Germinal center (tissue), 1 donor: ENCODE measurements around the gene ZNF273.
"Not testable (repeated sequence)": the region's sequence is repeated elsewhere in the genome, so short reads cannot be mapped to it uniquely, and the experiment has no call there.

Source experiments
- DNase-seq: peaks from one replicate; pipeline ENCODE4 v3.0.0; 2012; ENCODE audit warnings: mixed read lengths, low spot score

Gene ZNF273

GRCh38 chr7:64902806-64903721 lies at the start of gene ZNF273:
Gene ZNF273, plus strand, starts transcription at chr7:64903273. Its CDS starts 45 bp downstream, at chr7:64903318.
- DNase-seq: peak; percentile 90

DNA sequence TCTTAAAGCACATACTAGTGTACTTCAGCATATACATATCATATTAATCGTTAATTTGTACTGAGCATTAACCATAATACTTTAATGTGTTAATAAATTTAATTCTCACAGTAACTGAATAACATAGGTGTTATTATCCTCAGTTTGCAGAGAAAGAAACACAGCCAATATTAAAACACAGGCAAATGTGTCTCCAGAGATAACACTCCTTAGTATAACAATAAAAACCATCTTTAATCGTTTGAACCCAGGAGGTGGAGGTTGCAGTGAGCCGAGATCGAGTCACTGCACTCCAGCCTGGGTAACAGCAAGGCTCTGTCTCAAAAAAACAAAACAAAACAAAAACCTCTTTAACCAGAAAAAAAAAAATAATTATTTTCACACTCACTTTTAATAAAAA lies 49.4 kb upstream of the ZNF273 start:
- DNase-seq: no peak

DNA sequence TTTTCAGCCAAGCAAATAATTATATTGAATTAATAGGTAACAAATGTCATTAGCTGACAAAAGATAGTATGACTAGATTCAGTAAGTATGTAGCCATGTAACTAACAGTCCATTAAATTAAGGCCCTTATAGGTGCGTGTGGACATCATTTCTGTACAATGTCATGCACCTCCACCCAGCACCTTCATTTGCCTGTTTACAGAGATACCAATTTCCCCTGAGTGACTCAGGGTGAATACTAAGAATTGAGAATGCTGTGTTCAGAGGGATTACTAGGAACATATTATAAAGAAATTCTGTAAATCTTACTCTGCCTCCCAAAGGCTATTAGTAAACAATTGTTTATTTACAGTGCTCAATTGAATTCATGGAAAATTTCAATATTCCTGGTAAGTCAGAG lies 48.1 kb upstream of the ZNF273 start:
- DNase-seq: no peak

DNA sequence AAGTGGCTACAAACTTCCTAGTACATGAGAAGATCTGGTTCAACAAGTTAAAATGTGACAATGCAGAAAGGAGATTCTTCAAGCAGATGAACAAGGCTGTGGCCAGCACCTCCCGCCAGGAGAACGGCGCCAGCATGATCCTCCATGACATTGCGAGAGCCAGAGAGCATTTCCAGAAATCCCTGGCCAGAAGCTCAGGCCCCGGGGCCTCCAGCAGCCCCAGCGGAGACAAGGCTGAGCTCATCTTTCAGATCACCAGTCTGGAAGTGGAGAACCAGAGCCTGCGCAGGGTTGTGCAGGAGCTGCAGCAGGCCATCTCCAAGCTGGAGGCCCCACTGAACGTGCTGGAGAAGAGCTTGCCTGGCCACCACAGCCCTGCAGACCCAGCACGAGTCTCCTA lies 40.1 kb upstream of the ZNF273 start:
- DNase-seq: no peak

- DNase-seq: not testable (repeated sequence)
These were observed 39.5 kb upstream of the ZNF273 start for GRCh38 chr7:64863530-64863929.

DNA sequence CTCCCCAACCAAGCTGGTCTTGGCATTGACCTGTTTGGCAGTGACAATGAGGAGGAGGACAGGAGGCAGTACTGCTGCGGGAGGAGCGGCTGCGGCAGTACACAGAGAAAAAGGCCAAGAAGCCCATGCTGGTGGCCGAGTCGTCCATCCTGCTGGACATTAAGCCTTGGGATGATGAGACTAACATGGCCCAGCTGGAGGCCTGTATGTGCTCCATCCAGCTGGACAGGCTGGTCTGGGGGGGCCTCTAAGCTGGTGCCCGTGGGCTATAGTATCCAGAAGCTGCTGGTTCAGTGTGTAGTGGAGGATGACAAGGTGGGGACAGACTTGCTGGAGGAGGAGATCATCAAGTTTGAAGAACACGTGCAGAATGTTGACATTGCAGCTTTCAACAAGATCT lies 39.1 kb upstream of the ZNF273 start:
- no peak for DNase-seq

- no peak for DNase-seq
These were observed 35.1 kb upstream of the ZNF273 start for GRCh38 chr7:64867863-64868440.

GRCh38 chr7:64868499-64868898 lies 34.6 kb upstream of the ZNF273 start:
- DNase-seq: no peak

DNA sequence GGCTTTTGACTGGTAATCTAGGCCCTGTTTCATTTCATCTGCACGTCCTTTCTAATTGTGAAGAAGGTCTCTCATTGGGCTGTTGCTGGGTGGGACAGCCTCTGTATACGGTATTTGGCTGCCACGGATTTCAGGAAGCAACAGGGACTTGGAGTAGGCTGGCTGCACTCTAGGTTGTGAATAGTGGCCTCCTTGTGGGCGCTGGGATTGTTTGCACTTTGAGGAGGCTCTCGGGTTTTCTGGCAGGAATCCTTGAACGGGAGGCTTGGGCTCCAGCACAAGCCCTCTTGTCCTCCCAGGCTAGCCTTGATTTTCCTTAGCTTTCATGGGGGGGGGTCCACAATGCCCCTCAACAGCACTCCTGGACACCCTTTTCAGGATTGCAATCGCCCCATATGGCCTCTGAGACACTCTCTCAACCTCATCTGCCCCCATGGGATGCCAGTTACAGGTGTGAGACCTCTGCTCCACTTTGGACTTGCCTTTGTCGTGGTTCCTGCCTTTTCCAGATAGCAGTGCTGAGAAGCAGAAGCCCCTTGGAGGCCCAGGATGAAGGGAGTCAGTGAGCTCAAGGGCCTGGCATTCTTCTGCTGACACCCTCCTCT lies 33.9 kb upstream of the ZNF273 start:
- DNase-seq: no peak

- DNase-seq: no peak
These were observed 33.0 kb upstream of the ZNF273 start for GRCh38 chr7:64869912-64870562.

- no peak for DNase-seq
These were observed 32.4 kb upstream of the ZNF273 start for GRCh38 chr7:64870656-64871055.

- DNase-seq: no peak
These were observed 31.3 kb upstream of the ZNF273 start for GRCh38 chr7:64871761-64872160.

- no peak for DNase-seq
These were observed 30.5 kb upstream of the ZNF273 start for GRCh38 chr7:64872351-64873154.

DNA sequence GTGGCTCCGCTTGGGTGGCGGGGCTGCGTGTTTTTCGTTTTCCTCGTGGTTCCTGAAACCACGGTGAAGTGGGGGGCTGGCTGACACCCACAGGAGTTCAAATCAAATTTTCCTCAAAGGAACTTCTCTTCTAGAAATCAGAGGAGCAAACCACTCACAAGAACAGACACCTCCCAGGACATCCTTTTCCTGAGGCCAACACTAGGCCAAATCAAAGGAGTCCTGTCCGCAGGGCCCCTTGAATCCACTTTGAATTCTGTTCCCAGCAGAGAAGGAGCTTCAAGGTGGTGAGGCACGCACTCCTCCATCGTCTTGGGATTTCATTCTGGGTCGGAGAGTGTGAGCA lies 29.9 kb upstream of the ZNF273 start:
- DNase-seq: no peak

DNA sequence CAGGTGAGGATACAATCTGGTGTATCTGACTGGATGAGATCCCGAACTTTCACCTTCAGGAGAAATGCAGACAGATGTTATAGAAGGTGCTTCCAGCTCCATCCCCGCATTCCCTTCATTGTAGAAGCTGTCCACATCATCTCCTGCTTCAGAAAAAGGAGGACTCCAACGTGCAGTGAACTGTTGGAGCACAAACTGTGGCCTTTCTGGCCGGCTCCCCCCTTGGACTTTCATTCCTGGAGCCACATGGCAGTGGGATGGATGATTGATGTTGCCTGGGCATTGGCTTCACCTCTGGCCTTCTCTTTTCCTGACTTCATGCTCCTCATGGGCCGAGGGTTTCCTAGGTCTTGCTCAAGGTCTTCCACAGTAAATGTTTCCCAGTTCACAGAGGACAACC lies 29.6 kb upstream of the ZNF273 start:
- no peak for DNase-seq

DNA sequence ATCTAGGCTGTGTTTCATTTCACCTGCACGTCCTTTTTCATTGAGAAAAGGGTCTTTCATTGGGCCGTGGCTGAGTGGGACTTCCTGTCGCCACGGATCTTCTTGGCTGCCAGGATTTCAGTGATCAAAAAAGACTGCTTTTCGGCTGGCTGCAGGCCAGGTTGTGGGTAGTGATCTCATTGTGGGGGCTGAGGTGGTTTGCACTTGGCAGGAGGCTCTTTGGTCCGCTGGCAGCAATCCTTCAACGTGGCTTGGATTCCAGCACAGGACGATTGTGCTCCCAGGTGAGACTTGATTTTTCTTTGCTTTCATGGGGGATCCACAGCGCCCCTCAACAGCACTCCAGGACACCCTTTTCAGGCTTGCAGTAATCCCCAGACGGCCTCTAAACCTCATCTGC lies 29.0 kb upstream of the ZNF273 start:
- no peak for DNase-seq

DNA sequence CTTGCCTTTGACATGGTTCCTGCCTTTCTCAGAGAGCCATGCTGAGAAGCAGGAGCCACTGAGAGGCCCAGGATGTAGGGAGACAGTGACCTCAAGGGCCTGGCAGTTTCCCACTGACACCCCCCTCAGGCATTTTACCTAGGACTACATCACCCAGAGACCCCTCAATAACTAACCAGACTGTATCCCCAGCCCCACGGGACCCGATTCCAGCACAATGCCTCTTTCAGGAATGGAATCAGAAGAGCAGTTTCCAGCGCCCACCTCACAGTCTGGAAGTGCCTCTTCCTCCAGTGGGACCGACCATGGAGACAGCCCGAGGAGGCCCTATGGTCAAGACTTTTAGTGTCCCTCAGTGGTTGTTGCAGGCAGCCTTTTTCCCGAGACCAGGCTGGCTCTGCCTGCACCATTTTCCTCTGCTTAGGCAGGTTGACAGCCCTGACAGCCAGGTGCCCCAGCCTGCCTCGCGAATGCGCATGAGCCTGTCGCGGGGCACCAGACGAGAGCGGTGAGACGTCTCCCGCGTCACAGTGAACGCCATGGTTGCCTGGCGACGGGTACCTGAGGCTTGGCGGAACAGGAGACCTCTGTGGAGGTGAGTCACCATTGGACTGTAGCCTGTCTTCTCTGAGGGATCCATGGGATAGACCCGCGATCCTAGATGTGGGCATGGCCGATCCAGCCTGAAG lies 28.4 kb upstream of the ZNF273 start:
- no peak for DNase-seq

DNA sequence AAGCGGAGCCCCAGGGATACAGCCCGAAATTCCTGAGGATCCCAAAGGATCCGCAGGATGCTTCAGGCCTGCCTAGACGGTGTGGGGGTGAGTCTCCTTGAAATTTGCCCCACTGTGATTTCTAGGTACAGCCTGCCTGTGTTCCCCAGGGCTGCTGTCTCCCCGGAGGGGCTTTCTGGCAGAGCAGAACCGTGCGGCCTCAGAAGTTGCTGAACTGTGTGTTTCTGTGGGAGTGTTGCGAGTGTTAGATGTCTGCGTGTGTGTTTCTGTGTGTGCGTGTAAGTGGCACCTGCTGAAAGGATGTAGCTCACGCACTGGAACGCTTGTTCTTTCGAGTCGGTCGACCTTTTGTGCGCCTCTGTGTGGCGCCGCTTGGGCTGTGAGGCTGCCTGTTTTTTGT lies 27.8 kb upstream of the ZNF273 start:
- no peak for DNase-seq

- DNase-seq: no peak
These were observed 27.2 kb upstream of the ZNF273 start for GRCh38 chr7:64875658-64876406.
